WTC11 (cell line): Measurements from ENCODE around the gene FUT6.

Experiments used
- FOXJ3 ChIP-seq: sonication (generic); formaldehyde crosslinking; IDR thresholded peaks from 2 replicates; pipeline ENCODE4 v1.9.0; 2021; ENCODE audit warnings: missing genetic modification reagents, mild to moderate bottlenecking, borderline replicate concordance
- TF ChIP-seq, protein P1 (sequence below): fragments of 200-600 bp; IDR thresholded peaks from 2 replicates; pipeline ENCODE4 v1.8.0; 2022; ENCODE audit warnings: antibody characterized with exemption

DNA sequence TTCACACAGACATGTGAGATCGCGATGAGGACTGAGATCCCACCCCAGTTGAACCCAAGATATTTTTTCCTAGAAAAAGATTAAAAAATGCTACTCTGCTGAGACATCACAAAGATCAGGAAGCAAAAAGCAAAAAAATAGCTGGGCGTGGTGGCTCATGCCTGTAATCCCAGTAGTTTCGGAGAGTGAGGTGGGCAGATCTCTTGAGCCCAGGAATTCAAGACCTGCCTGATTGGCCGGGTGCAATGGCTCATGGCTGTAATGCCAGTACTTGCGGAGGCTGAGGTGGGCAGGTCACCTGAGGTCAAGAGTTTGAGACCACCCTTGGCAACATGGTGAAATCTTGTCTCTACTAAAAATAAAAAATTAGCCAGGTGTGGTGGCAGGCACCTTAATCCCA, 10.7 kb upstream of the FUT6 start:
- no peak for TF ChIP-seq FOXJ3 (CRISPR knock-in tag)
- TF ChIP-seq, protein P1, sequence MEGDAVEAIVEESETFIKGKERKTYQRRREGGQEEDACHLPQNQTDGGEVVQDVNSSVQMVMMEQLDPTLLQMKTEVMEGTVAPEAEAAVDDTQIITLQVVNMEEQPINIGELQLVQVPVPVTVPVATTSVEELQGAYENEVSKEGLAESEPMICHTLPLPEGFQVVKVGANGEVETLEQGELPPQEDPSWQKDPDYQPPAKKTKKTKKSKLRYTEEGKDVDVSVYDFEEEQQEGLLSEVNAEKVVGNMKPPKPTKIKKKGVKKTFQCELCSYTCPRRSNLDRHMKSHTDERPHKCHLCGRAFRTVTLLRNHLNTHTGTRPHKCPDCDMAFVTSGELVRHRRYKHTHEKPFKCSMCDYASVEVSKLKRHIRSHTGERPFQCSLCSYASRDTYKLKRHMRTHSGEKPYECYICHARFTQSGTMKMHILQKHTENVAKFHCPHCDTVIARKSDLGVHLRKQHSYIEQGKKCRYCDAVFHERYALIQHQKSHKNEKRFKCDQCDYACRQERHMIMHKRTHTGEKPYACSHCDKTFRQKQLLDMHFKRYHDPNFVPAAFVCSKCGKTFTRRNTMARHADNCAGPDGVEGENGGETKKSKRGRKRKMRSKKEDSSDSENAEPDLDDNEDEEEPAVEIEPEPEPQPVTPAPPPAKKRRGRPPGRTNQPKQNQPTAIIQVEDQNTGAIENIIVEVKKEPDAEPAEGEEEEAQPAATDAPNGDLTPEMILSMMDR, result no peak
